ENCODE results near the gene NRCAM. TPM values are rescaled to one million over a fixed set of nuclear protein-coding genes. Genes with fewer than 3 reads are reported as not detected.

The NRCAM gene
- polyA plus RNA-seq, 3 donors = not detected

GRCh38 chr7:108130261-108130660, 326.0 kb downstream of the NRCAM start, which contains the start of gene LAMB4:
Gene LAMB4, minus strand, starts transcription at chr7:108130361. Its CDS starts 7,197 bp downstream, at chr7:108123164.
- H4K20me1 ChIP-seq (ENCODE audit: insufficient read depth, low read length) = no peaks in the 10 kb centered on the region
- Mint-ChIP-seq H3K36me3 (no peaks in the 10 kb centered on the region), H3K9me3 (peaks cover 0 to 3% (median 0%) of the 10 kb centered on the region in 7 donors), H3K4me3 (no peak within 1 kb of the TSS), H3K27ac (no peak within 1 kb of the TSS), H3K27me3 (ENCODE audit: low read depth in 3 of 3) (peaks cover 0 to 1% (median 0%) of the 10 kb centered on the region in 3 donors), H3K4me1 (peaks cover 4% of the 10 kb centered on the region)
- peaks cover 1 to 3% of the 10 kb centered on the region in 2 donors for H3K4me1 ChIP-seq (ENCODE audit: control insufficient read depth in 1 of 2, insufficient read depth in 2 of 2, low read length in 2 of 2)
- H3K9me3 ChIP-seq (replicated peaks in 1 of 2; ENCODE audit: control insufficient read depth in 1 of 2, insufficient read depth in 1 of 2, low read length in 2 of 2) = no peaks in the 10 kb centered on the region
- TF ChIP-seq CTCF (IDR thresholded peaks at IDR 0.05) = no peak
- H3K9ac ChIP-seq (ENCODE audit: insufficient read depth, low read length, poor library complexity, severe bottlenecking) = no peak within 1 kb of the TSS
- H3K79me2 ChIP-seq (ENCODE audit: insufficient read depth, low read length) = no peaks in the 10 kb centered on the region
- H3K4me3 ChIP-seq (replicated peaks in 1 of 3; ENCODE audit: low read depth in 2 of 3, low read length in 3 of 3) = no peak within 1 kb of the TSS
- WGBS (ENCODE audit: insufficient coverage) = 83% methylated on average over 1 of the region's 3 CpGs
- H2AFZ ChIP-seq (ENCODE audit: insufficient read depth, low read depth, low read length, poor library complexity, severe bottlenecking) = no peak within 1 kb of the TSS
- DNase-seq = no peak
- no peak within 1 kb of the TSS for H3K27ac ChIP-seq (ENCODE audit: low read depth in 1 of 2, low read length in 2 of 2)
- no peak within 1 kb of the TSS for H3K4me2 ChIP-seq (replicated peaks; ENCODE audit: extremely low read depth, low read length, poor library complexity, severe bottlenecking)
- intact Hi-C loops (cut with micrococcal nuclease) = no loop called here
- no peaks in the 10 kb centered on the region for H3K36me3 ChIP-seq (replicated peaks in 1 of 2; ENCODE audit: control insufficient read depth in 1 of 2, insufficient read depth in 2 of 2, low read length in 2 of 2)
- no peaks in the 10 kb centered on the region for H3K27me3 ChIP-seq (ENCODE audit: control insufficient read depth in 2 of 2, insufficient read depth in 2 of 2, low read length in 2 of 2)

DNA sequence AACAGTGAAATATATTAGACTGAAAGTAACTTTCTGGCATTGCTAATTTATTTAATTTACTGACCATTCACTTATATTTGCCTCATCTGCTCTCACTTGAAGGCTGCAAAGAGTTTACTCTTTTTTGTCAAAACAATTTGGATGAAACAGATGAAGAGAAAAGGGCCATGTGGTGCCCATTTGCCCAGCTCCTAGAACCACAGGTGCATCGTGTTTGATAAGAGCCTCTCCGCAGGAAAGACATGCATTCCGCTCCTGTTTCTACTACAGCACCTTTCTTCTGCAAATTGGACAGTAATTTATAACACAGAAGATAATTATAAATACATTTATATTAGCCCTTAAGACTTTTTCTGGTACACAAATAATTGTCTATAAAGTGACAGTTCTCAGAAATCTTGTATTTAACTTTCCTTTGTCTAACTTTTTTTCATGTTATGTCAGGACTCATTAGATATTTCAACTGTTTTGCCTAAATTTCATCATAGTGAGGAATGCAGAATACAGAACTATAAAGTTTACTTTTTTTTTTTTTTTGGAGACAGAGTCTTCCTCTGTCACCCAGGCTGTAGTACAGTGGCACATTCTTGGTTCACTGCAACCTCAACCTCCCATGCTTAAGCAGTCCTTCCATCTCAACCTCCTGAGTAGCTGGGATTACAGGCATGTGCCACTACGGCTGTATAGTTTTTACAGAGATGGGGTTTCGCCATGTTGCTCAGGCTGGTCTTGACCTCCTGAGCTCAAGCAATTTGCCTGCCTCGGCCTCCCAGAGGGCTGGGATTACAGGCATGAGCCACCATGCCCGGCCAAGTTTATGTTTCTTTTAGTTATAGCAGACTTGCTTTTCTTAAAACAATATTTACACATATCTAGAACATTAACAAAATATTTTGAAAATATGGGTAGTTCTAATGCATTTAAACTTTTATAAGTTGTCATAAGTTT, 326.9 kb downstream of the NRCAM start:
- H3K4me3 Mint-ChIP-seq = no peak overlapping the region
- no peak overlapping the region for H2AFZ ChIP-seq (ENCODE audit: insufficient read depth, low read depth, low read length, poor library complexity, severe bottlenecking)

More for the DNA sequence above, 326.9 kb downstream of the NRCAM start:
- Histone ChIP-seq H4K20me1 (ENCODE audit: insufficient read depth, low read length) (no peaks in the 10 kb centered on the region), H3K4me3 (replicated peaks in 1 of 3; ENCODE audit: low read depth in 2 of 3, low read length in 3 of 3) (no peak overlapping the region), H3K36me3 (replicated peaks in 1 of 2; ENCODE audit: control insufficient read depth in 1 of 2, insufficient read depth in 2 of 2, low read length in 2 of 2) (no peaks in the 10 kb centered on the region), H3K27ac (ENCODE audit: low read depth in 1 of 2, low read length in 2 of 2) (no peak overlapping the region), H3K4me1 (ENCODE audit: control insufficient read depth in 1 of 2, insufficient read depth in 2 of 2, low read length in 2 of 2) (no peaks in the 10 kb centered on the region), H3K4me2 (replicated peaks; ENCODE audit: extremely low read depth, low read length, poor library complexity, severe bottlenecking) (no peak overlapping the region), H3K27me3 (ENCODE audit: control insufficient read depth in 2 of 2, insufficient read depth in 2 of 2, low read length in 2 of 2) (no peaks in the 10 kb centered on the region), H3K9ac (ENCODE audit: insufficient read depth, low read length, poor library complexity, severe bottlenecking) (no peak overlapping the region), H3K79me2 (ENCODE audit: insufficient read depth, low read length) (no peaks in the 10 kb centered on the region), H3K9me3 (replicated peaks in 1 of 2; ENCODE audit: control insufficient read depth in 1 of 2, insufficient read depth in 1 of 2, low read length in 2 of 2) (no peaks in the 10 kb centered on the region)
- intact Hi-C loops (cut with micrococcal nuclease) = no loop called here
- WGBS (ENCODE audit: insufficient coverage) = no CpG with 5 or more reads among the region's 7 CpGs
- no peak for DNase-seq
- H3K27ac Mint-ChIP-seq = no peak overlapping the region
- peaks cover 0 to 3% (median 0%) of the 10 kb centered on the region in 7 donors for H3K9me3 Mint-ChIP-seq
- H3K4me1 Mint-ChIP-seq = no peaks in the 10 kb centered on the region
- H3K27me3 Mint-ChIP-seq (ENCODE audit: low read depth in 3 of 3) = peaks cover 0 to 1% (median 0%) of the 10 kb centered on the region in 3 donors
- no peaks in the 10 kb centered on the region for H3K36me3 Mint-ChIP-seq
- no peak for TF ChIP-seq CTCF (IDR thresholded peaks at IDR 0.05)

All from CD14-positive monocyte (primary cell).